HepG2 (cell line): ENCODE results near the gene LGALS9. TPM values are rescaled to one million over a fixed set of nuclear protein-coding genes. Genes with fewer than 3 reads are reported as not detected.

ENCODE experiments used
- ATAC-seq: fragments of 200-7000 bp; cut with Tn5 transposase; 3 replicates; pipeline ENCODE4 v1.9.1; 2020; ENCODE audit warnings: mild to moderate bottlenecking, moderate library complexity
- BruUV-seq: library from RNA; stranded (reverse); fragments of 400-500 nt; replicated peaks from 2 replicates; lab custom pipeline; 2021; lab: Mats Ljungman, UMichigan
- CTCF ChIA-PET: fragments of 300-600 bp; formaldehyde crosslinking; extraction: SDS; loops from one replicate; lab custom pipeline; 2021; ENCODE audit warnings: low total read pairs, inconsistent platforms, low intra/inter-chr PET ratio; lab: Yijun Ruan, JAX
- POLR2A ChIA-PET: fragments of 350-600 bp; sonication (Branson Sonifier 250); formaldehyde crosslinking; loops from one replicate; lab custom pipeline; 2020; ENCODE audit warnings: antibody characterized with exemption, inconsistent platforms; lab: Yijun Ruan, JAX
- DNase-seq: peaks from one replicate; pipeline ENCODE4 v3.0.0-alpha.2; 2015; ENCODE audit warnings: low spot score
- FAIRE-seq: peaks from 3 replicates; lab custom pipeline; 2011; peaks lifted over from hg19 to GRCh38; lab: Jason Lieb, UNC
- H2AFZ ChIP-seq: one replicate; pipeline ENCODE4 v1.6.1; 2011; ENCODE audit warnings: low read length, inconsistent platforms
- H3K27ac ChIP-seq: fragments of 300-600 bp; 3 replicates; pipeline ENCODE4 v1.8.0; 2011; ENCODE audit warnings: mixed run types, mild to moderate bottlenecking, mixed read lengths, low read length, inconsistent platforms; ENCODE audit not compliant: insufficient read depth; ENCODE audit errors: extremely low read length
- H3K27me3 ChIP-seq, 2 experiments: fragments of 200-600 bp in 1 of 2; 2 replicates in 1 of 2; 3 replicates in 1 of 2; pipeline versions ENCODE4 v1.6.0 to v1.8.0; 2011; ENCODE audit warnings: low read length in 2 of 2, mild to moderate bottlenecking in 2 of 2, moderate library complexity in 2 of 2, inconsistent platforms in 1 of 2; ENCODE audit not compliant: insufficient read depth in 2 of 2, control insufficient read depth in 1 of 2
- H3K36me3 ChIP-seq, 2 experiments: fragments of 200-600 bp in 1 of 2; replicated peaks in 1 of 2; 2 replicates in 1 of 2; 3 replicates in 1 of 2; pipeline versions ENCODE4 v1.5.1 to v1.8.0; 2011; ENCODE audit warnings: low read length in 2 of 2, inconsistent platforms in 1 of 2; ENCODE audit not compliant: insufficient read depth in 2 of 2, control insufficient read depth in 1 of 2
- H3K4me1 ChIP-seq: 2 replicates; pipeline ENCODE4 v1.5.1; 2012; ENCODE audit warnings: low read length, inconsistent platforms; ENCODE audit not compliant: insufficient read depth
- H3K4me2 ChIP-seq: 2 replicates; pipeline ENCODE4 v1.6.0; 2011; ENCODE audit warnings: low read depth, low read length, inconsistent platforms
- H3K4me3 ChIP-seq, 3 experiments: fragments of 200-600 bp in 1 of 3; sonication (generic), shearing (Covaris generic) in 1 of 3; replicated peaks in 1 of 3; 2 replicates each; pipeline ENCODE4 v1.5.1; 2011 to 2016; ENCODE audit warnings: low read length in 3 of 3, inconsistent platforms in 2 of 3, low read depth in 2 of 3, mild to moderate bottlenecking in 2 of 3, control low read depth in 1 of 3, mixed read lengths in 1 of 3; ENCODE audit not compliant: insufficient read depth in 1 of 3
- H3K79me2 ChIP-seq: one replicate; pipeline ENCODE4 v1.6.1; 2011; ENCODE audit warnings: low read length, inconsistent platforms; ENCODE audit not compliant: insufficient read depth
- H3K9ac ChIP-seq: 2 replicates; pipeline ENCODE4 v1.6.0; 2011; ENCODE audit warnings: mild to moderate bottlenecking, low read depth, low read length, inconsistent platforms; ENCODE audit not compliant: insufficient read depth
- H3K9me3 ChIP-seq: 2 replicates; pipeline ENCODE4 v1.5.1; 2012; ENCODE audit warnings: mild to moderate bottlenecking, low read length
- H4K20me1 ChIP-seq: 2 replicates; pipeline ENCODE4 v1.6.0; 2011; ENCODE audit warnings: inconsistent platforms, mild to moderate bottlenecking, low read length, moderate library complexity; ENCODE audit not compliant: insufficient read depth
- ADNP ChIP-seq: sonication (generic); formaldehyde crosslinking; IDR thresholded peaks from 2 replicates; pipeline ENCODE4 v1.4.0; 2020; ENCODE audit warnings: missing genetic modification reagents
- ARNT2 ChIP-seq: sonication (generic); formaldehyde crosslinking; IDR thresholded peaks from 2 replicates; pipeline ENCODE4 v1.8.0; 2022; ENCODE audit warnings: mild to moderate bottlenecking, low read depth, missing genetic modification reagents, moderate library complexity
- BCLAF1 ChIP-seq: fragments of 450-650 bp; IDR thresholded peaks from 2 replicates; pipeline ENCODE4 v1.6.1; 2017; ENCODE audit warnings: mild to moderate bottlenecking
- MBNL3 ChIP-seq: fragments of 250-450 bp; sonication (Bioruptor Pico); conservative IDR thresholded peaks from 2 replicates; pipeline ENCODE4 v1.8.0; 2022; ENCODE audit warnings: mild to moderate bottlenecking, inconsistent platforms
- SMARCE1 ChIP-seq: fragments of 450-650 bp; IDR thresholded peaks from 2 replicates; pipeline ENCODE4 v1.6.1; 2017; ENCODE audit warnings: borderline replicate concordance
- ZNF362 ChIP-seq: sonication (generic); formaldehyde crosslinking; IDR thresholded peaks from 2 replicates; pipeline ENCODE4 v1.4.0; 2020; ENCODE audit warnings: missing genetic modification reagents, mild to moderate bottlenecking, borderline replicate concordance
- ZNF496 ChIP-seq: sonication (generic); formaldehyde crosslinking; IDR thresholded peaks from 2 replicates; pipeline ENCODE4 v1.8.1; 2023; ENCODE audit warnings: mild to moderate bottlenecking, moderate library complexity, missing genetic modification reagents; ENCODE audit not compliant: insufficient replicate concordance
- ZNF766 ChIP-seq: sonication (generic); formaldehyde crosslinking; IDR thresholded peaks from 2 replicates; pipeline ENCODE4 v1.5.0; 2020; ENCODE audit warnings: missing genetic modification reagents, borderline replicate concordance
- ZSCAN9 ChIP-seq: IDR thresholded peaks from 2 replicates; pipeline ENCODE4 v1.6.1; 2016; ENCODE audit warnings: borderline replicate concordance
- WGBS: methylation state at CpG from one replicate; pipeline ENCODE4 v1.1.6; 2017; ENCODE audit warnings: low lambda C conversion rate; 5-methylcytosine and 5-hydroxymethylcytosine counted together
- in situ Hi-C: cut with HindIII; loops from 2 replicates; pipeline ENCODE4 v1.10.0; 2017; ENCODE audit warnings: low pct_unique_long_range_greater_than_20kb; ENCODE audit not compliant: extremely low pct_ligation_motif_present
- intact Hi-C: fragments of 100-400 bp; cut with micrococcal nuclease; formaldehyde crosslinking; loops from one replicate; pipeline ENCODE4 v1.10.0; 2022; ENCODE audit not compliant: unreplicated experiment
- polyA plus RNA-seq, 8 experiments: library from polyadenylated mRNA; depleted of rRNA in 3 of 8; stranded (reverse) in 7 of 8; unstranded in 1 of 8; fragments of >200 nt; fragmentation: Illumina TruSeq in 4 of 8; extraction: Trizol in 4 of 8; gene quantifications; 2 replicates each; pipeline versions ENCODE4 v1.2.1 to v1.2.3, GENCODE V29; 2011 to 2016; ENCODE audit warnings: low read depth in 4 of 8, missing spikeins in 1 of 8, mixed read lengths in 1 of 8; ENCODE audit not compliant: insufficient read depth in 1 of 8
- total RNA-seq, 5 experiments: library from RNA; depleted of rRNA; stranded (reverse); fragments of >200 nt; fragmentation: Illumina TruSeq; extraction: Trizol; gene quantifications; 2 replicates each; pipeline ENCODE4 v1.2.3, GENCODE V29; 2016; ENCODE audit warnings: low read depth in 1 of 5
- TF ChIP-seq, protein P1 (sequence below): sonication (generic); formaldehyde crosslinking; IDR thresholded peaks from 2 replicates; pipeline ENCODE4 v1.5.0; 2020; ENCODE audit warnings: mild to moderate bottlenecking, missing genetic modification reagents

LGALS9 gene
- total and polyA plus RNA-seq, 2 of the 13 experiments (the other 11 are each of a cell fraction or from before 2014, with no cell fraction given) = 0.40 to 1.4 TPM

DNA sequence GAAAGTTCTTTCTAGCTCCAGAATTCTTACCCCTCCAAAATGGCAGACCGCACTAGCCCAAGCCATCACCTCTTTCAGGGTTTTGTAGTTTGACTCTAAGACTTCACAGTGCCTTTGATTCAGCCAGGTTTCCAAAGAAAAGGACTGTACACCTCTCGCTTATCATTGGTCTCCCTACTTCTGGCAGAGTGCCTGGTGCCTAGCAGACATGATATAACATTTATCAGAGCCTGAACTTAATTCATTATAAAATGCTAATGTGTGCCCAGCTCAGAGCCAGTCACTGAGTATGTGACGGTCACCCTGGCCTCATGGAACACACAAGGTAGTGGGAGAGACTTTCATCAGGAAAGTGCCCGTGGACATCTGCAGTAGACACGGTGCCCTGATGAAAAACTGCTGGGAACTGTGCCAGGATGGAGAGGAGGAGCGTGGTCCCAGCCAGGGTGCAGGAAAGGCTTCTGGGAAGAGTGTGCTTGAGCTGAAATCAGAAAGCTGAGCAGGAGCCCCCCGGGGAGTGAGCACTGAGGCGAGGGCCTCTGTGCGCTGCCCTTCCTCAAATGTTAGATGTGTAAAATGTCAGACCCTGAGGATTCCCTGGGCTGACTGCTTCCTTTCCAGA, 34.3 kb upstream of the LGALS9 start (continued):
- TF ChIP-seq BCLAF1 (no peak), SMARCE1 (no peak), ZNF496 (no peak), ZSCAN9 (CRISPR knock-in tag) (no peak), ZNF362 (CRISPR knock-in tag) (no peak)

GRCh38 chr17:27597188-27597580, 33.8 kb upstream of the LGALS9 start:
- ChIA-PET CTCF (no interaction called here), POLR2A (no interaction called here)
- no peak for FAIRE-seq
- H3K27ac ChIP-seq = no peak overlapping the region
- no peaks in the 10 kb centered on the region for H3K27me3 ChIP-seq
- no peak for ATAC-seq
- no peak for DNase-seq
- no TSS peak for BruUV-seq
- H3K9ac ChIP-seq = no peak overlapping the region
- TF ChIP-seq ADNP (CRISPR knock-in tag) (no peak), ZNF766 (CRISPR knock-in tag) (no peak), MBNL3 (no peak), ARNT2 (CRISPR knock-in tag) (no peak)
- TF ChIP-seq, protein P1, sequence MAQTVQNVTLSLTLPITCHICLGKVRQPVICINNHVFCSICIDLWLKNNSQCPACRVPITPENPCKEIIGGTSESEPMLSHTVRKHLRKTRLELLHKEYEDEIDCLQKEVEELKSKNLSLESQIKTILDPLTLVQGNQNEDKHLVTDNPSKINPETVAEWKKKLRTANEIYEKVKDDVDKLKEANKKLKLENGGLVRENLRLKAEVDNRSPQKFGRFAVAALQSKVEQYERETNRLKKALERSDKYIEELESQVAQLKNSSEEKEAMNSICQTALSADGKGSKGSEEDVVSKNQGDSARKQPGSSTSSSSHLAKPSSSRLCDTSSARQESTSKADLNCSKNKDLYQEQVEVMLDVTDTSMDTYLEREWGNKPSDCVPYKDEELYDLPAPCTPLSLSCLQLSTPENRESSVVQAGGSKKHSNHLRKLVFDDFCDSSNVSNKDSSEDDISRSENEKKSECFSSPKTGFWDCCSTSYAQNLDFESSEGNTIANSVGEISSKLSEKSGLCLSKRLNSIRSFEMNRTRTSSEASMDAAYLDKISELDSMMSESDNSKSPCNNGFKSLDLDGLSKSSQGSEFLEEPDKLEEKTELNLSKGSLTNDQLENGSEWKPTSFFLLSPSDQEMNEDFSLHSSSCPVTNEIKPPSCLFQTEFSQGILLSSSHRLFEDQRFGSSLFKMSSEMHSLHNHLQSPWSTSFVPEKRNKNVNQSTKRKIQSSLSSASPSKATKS (CRISPR knock-in tag) = no peak
- no peaks in the 10 kb centered on the region for H3K4me1 ChIP-seq
- WGBS = 90% methylated on average over 10 of the region's 10 CpGs
- intact Hi-C loops = no loop called here
- H3K79me2 ChIP-seq = no peaks in the 10 kb centered on the region
- no peaks in the 10 kb centered on the region for H3K9me3 ChIP-seq
- no peak overlapping the region for H3K4me2 ChIP-seq
- peaks cover 4% of the 10 kb centered on the region; the same call in 1 of the 2 replicates for H4K20me1 ChIP-seq
- H3K36me3 ChIP-seq = peaks cover 21 to 55% of the 10 kb centered on the region in 2 experiments
- in situ Hi-C loops = loop anchor here (5.0 to 10.0 kb wide), 4 partner anchors 62 to 362 kb away; no protein-coding TSS in a partner anchor
- H3K4me3 ChIP-seq = no peak overlapping the region
- no peak overlapping the region for H2AFZ ChIP-seq
